OCI-LY7 (cell line): ENCODE results near the gene KIF11. TPM values are rescaled to one million over a fixed set of nuclear protein-coding genes. Genes with fewer than 3 reads are reported as not detected.

ENCODE experiments used
- BruUV-seq: library from RNA; stranded (reverse); fragments of 400-500 nt; replicated peaks from 2 replicates; lab custom pipeline; 2021; lab: Mats Ljungman, UMichigan
- CTCF ChIA-PET: fragments of 300-600 bp; sonication (Branson Sonifier 250); formaldehyde crosslinking; loops from one replicate; lab custom pipeline; 2022; ENCODE audit warnings: antibody characterized with exemption; ENCODE audit not compliant: unreplicated experiment; lab: Charles Lee
- POLR2A ChIA-PET: fragments of 300-600 bp; sonication (Branson Sonifier 250); formaldehyde crosslinking; loops from one replicate; lab custom pipeline; 2022; ENCODE audit warnings: antibody characterized with exemption; lab: Charles Lee
- DNase-seq: peaks from one replicate; pipeline ENCODE4 v3.0.0-alpha.2; 2015; ENCODE audit warnings: low spot score
- H2AFZ ChIP-seq: fragments of 200-600 bp; sonication (generic), shearing (Covaris generic); 2 replicates; pipeline ENCODE4 v1.6.1; 2014; ENCODE audit warnings: mild to moderate bottlenecking, antibody characterized with exemption, low read length, moderate library complexity
- H3K27ac ChIP-seq: fragments of 200-600 bp; sonication (generic); 2 replicates; pipeline ENCODE4 v1.5.1; 2014; ENCODE audit warnings: mixed run types, low read depth, mild to moderate bottlenecking, moderate library complexity, low read length, inconsistent platforms; ENCODE audit not compliant: poor library complexity, severe bottlenecking
- H3K36me3 ChIP-seq: fragments of 200-600 bp; sonication (generic); 2 replicates; pipeline ENCODE4 v1.6.1; 2014; ENCODE audit warnings: mild to moderate bottlenecking, antibody characterized with exemption, low read length, moderate library complexity, mixed read lengths; ENCODE audit not compliant: insufficient read depth
- H3K4me1 ChIP-seq: fragments of 200-600 bp; sonication (generic); 2 replicates; pipeline ENCODE4 v1.5.1; 2014; ENCODE audit warnings: mild to moderate bottlenecking, low read length; ENCODE audit not compliant: insufficient read depth, poor library complexity, severe bottlenecking
- H3K4me2 ChIP-seq: fragments of 200-600 bp; sonication (generic); 2 replicates; pipeline ENCODE4 v1.6.1; 2014; ENCODE audit warnings: mild to moderate bottlenecking, low read length
- H3K4me3 ChIP-seq: fragments of 200-600 bp; sonication (generic); 2 replicates; pipeline ENCODE4 v1.5.1; 2014; ENCODE audit warnings: mild to moderate bottlenecking, low read depth, low read length; ENCODE audit not compliant: poor library complexity, severe bottlenecking
- H3K79me2 ChIP-seq: fragments of 200-600 bp; sonication (generic); 2 replicates; pipeline ENCODE4 v1.6.1; 2016; ENCODE audit warnings: low read depth, mild to moderate bottlenecking, low read length, moderate library complexity, mixed read lengths; ENCODE audit not compliant: insufficient read depth
- H3K9me2 ChIP-seq: fragments of 200-600 bp; sonication (generic); 2 replicates; pipeline ENCODE4 v1.6.1; 2016; ENCODE audit warnings: mild to moderate bottlenecking, low read length, mixed read lengths; ENCODE audit not compliant: insufficient read depth
- H3K9me3 ChIP-seq: fragments of 200-600 bp; sonication (generic); 2 replicates; pipeline ENCODE4 v1.6.1; 2014; ENCODE audit warnings: mild to moderate bottlenecking, mixed run types, low read length, mixed read lengths
- H4K20me1 ChIP-seq: fragments of 200-600 bp; sonication (generic); 2 replicates; pipeline ENCODE4 v1.6.1; 2014; ENCODE audit warnings: mild to moderate bottlenecking, antibody characterized with exemption, low read length, moderate library complexity, mixed read lengths; ENCODE audit not compliant: insufficient read depth
- CTCF ChIP-seq: fragments of 200-600 bp; sonication (generic); conservative IDR thresholded peaks from 2 replicates; pipeline ENCODE4 v1.5.1; 2014; ENCODE audit warnings: mild to moderate bottlenecking, antibody characterized with exemption, low read length, moderate library complexity, mixed read lengths
- EZH2phosphoT487 ChIP-seq: fragments of 200-600 bp; sonication (generic); IDR thresholded peaks from 2 replicates; pipeline ENCODE4 v1.6.1; 2018; ENCODE audit warnings: low read depth, borderline replicate concordance, mild to moderate bottlenecking, mixed run types, antibody characterized with exemption, low read length, moderate library complexity, mixed read lengths
- intact Hi-C: fragments of 100-400 bp; cut with micrococcal nuclease; formaldehyde crosslinking; loops from one replicate; pipeline ENCODE4 v1.10.0; 2022; ENCODE audit not compliant: unreplicated experiment
- total RNA-seq, 2 experiments: library from RNA; depleted of rRNA in 1 of 2; stranded (reverse); fragments of >200 nt in 1 of 2; shearing (Covaris generic) in 1 of 2; gene quantifications; 2 replicates each; pipeline ENCODE4 v1.2.3, GENCODE V29; 2014 to 2022

The KIF11 gene
- total RNA-seq, 2 experiments from 2014 or later = 71.8 to 103 TPM

- TF ChIP-seq CTCF = 0 out of 2 replicates have a peak, but pooled peaks have one; percentile 5
- no peak for TF ChIP-seq EZH2phosphoT487
- H3K79me2 ChIP-seq = peaks cover 60% of the 10 kb centered on the region
- H3K36me3 ChIP-seq = peaks cover 51% of the 10 kb centered on the region
- ChIA-PET POLR2A (no interaction called here), CTCF (no interaction called here)
- DNase-seq = peak; percentile 45
- H3K4me2 ChIP-seq = peak overlapping the region; percentile 67
- H3K9me2 ChIP-seq = no peaks in the 10 kb centered on the region
- H3K4me3 ChIP-seq = peak overlapping the region; percentile 96
- H3K9me3 ChIP-seq = peaks cover 6% of the 10 kb centered on the region; the same call in 1 of the 2 replicates
- intact Hi-C loops = loop anchor here (1.0 to 2.0 kb wide), 2 partner anchors 162 to 255 kb away; partner anchors contain the start of gene EXOC6
- BruUV-seq = TSS peak; percentile 61
- H3K4me1 ChIP-seq = peaks cover 44% of the 10 kb centered on the region
- peaks cover 28% of the 10 kb centered on the region; the same call in 1 of the 2 replicates for H4K20me1 ChIP-seq
- peak overlapping the region; percentile 93 for H3K27ac ChIP-seq
- H2AFZ ChIP-seq = peak overlapping the region; percentile 93; the same call in 1 of the 2 replicates
Measured at GRCh38 chr10:92593619-92594588, 974 bp downstream of the KIF11 start.

- no peak for DNase-seq
- intact Hi-C loops = no loop called here
- no peak overlapping the region for H3K27ac ChIP-seq
- peak overlapping the region; percentile 96 for H3K4me3 ChIP-seq
- peaks cover 76% of the 10 kb centered on the region for H3K79me2 ChIP-seq
- TF ChIP-seq CTCF = no peak
- no peak for TF ChIP-seq EZH2phosphoT487
- ChIA-PET POLR2A (interaction anchor here (0.9 to 1.2 kb wide), 3 partner anchors 11 to 246 kb away, joined by 3 to 4 read pairs (median 3); no protein-coding TSS in a partner anchor), CTCF (no interaction called here)
- peak overlapping the region; percentile 67 for H3K4me2 ChIP-seq
- peaks cover 56% of the 10 kb centered on the region for H3K36me3 ChIP-seq
- peaks cover 39% of the 10 kb centered on the region for H3K4me1 ChIP-seq
- no peaks in the 10 kb centered on the region for H3K9me2 ChIP-seq
- no peak overlapping the region for H2AFZ ChIP-seq
- peaks cover 6% of the 10 kb centered on the region; the same call in 1 of the 2 replicates for H3K9me3 ChIP-seq
- H4K20me1 ChIP-seq = peaks cover 28% of the 10 kb centered on the region; the same call in 1 of the 2 replicates
- BruUV-seq = no TSS peak
Measured at GRCh38 chr10:92595505-92595904, 2.6 kb downstream of the KIF11 start.
